BE2C (cell line): ENCODE measurements around the gene NUP62.

ENCODE experiments used
- DNase-seq: peaks from one replicate; pipeline ENCODE4 v3.0.0-alpha.2; 2020
- H3K27me3 ChIP-seq: fragments of 250-450 bp; sonication (Bioruptor Pico); 2 replicates; pipeline ENCODE4 v1.5.1; 2020; ENCODE audit warnings: mild to moderate bottlenecking
- H3K36me3 ChIP-seq: fragments of 250-450 bp; sonication (Bioruptor Pico); 2 replicates; pipeline ENCODE4 v1.5.1; 2020; ENCODE audit warnings: mild to moderate bottlenecking
- H3K4me1 ChIP-seq: fragments of 250-450 bp; sonication (Bioruptor Pico); 2 replicates; pipeline ENCODE4 v1.5.1; 2020
- H3K4me3 ChIP-seq: 2 replicates; pipeline ENCODE4 v1.5.1; 2011; ENCODE audit warnings: low read depth, low read length
- H3K9me3 ChIP-seq: fragments of 250-450 bp; sonication (Bioruptor Pico); 2 replicates; pipeline ENCODE4 v1.5.1; 2020
- TF ChIP-seq, protein P1 (sequence below): IDR thresholded peaks from 2 replicates; pipeline ENCODE4 v1.5.1; 2012; ENCODE audit warnings: mild to moderate bottlenecking, low read depth, low read length

NUP62 gene

GRCh38 chr19:49872245-49873128, 56.8 kb downstream of the NUP62 start:
- Histone ChIP-seq H3K36me3 (0 out of 2 replicates have a peak, but pooled peaks cover 2% of the 10 kb centered on the region), H3K4me1 (peaks cover 17% of the 10 kb centered on the region), H3K27me3 (no peaks in the 10 kb centered on the region), H3K4me3 (no peak overlapping the region), H3K9me3 (no peaks in the 10 kb centered on the region)
- TF ChIP-seq, protein P1, sequence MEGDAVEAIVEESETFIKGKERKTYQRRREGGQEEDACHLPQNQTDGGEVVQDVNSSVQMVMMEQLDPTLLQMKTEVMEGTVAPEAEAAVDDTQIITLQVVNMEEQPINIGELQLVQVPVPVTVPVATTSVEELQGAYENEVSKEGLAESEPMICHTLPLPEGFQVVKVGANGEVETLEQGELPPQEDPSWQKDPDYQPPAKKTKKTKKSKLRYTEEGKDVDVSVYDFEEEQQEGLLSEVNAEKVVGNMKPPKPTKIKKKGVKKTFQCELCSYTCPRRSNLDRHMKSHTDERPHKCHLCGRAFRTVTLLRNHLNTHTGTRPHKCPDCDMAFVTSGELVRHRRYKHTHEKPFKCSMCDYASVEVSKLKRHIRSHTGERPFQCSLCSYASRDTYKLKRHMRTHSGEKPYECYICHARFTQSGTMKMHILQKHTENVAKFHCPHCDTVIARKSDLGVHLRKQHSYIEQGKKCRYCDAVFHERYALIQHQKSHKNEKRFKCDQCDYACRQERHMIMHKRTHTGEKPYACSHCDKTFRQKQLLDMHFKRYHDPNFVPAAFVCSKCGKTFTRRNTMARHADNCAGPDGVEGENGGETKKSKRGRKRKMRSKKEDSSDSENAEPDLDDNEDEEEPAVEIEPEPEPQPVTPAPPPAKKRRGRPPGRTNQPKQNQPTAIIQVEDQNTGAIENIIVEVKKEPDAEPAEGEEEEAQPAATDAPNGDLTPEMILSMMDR = no peak
- no peak for DNase-seq

DNA sequence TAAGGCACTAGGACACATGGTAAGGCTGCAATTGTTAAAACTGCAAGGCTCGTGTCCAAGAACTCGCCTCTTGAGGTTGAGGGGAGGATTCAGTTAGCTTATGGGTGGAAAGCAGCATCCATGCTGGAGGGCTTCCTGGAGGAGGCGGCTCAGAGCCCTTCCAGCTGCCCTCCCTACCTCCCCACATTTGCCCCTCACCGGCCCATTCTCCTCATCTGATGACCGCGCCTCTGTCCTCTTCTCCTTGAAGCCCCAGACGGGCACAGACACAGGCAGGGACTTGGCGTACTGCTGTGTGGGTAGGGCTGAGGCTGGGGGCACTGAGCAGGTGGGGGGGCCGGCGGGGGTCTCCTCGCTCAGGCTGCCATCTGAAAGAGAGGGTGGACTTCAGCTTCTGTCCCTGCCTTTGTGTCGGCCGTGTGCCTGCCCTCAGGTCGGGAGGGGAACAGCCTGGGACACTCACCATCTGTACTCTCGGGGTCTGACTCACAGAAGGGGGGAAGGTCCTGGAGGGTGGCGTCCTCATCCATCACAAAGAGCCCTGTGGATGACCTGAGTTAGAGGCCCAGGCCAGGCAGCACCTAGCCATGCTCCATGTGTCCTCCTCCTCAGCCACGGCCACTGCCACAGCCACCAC, 57.8 kb downstream of the NUP62 start:
- Histone ChIP-seq H3K4me3 (no peak overlapping the region), H3K36me3 (peaks cover 2% of the 10 kb centered on the region; the same call in 1 of the 2 replicates), H3K27me3 (no peaks in the 10 kb centered on the region), H3K9me3 (no peaks in the 10 kb centered on the region), H3K4me1 (peaks cover 19% of the 10 kb centered on the region)
- no peak for DNase-seq
- TF ChIP-seq, protein P1 = no peak

DNA sequence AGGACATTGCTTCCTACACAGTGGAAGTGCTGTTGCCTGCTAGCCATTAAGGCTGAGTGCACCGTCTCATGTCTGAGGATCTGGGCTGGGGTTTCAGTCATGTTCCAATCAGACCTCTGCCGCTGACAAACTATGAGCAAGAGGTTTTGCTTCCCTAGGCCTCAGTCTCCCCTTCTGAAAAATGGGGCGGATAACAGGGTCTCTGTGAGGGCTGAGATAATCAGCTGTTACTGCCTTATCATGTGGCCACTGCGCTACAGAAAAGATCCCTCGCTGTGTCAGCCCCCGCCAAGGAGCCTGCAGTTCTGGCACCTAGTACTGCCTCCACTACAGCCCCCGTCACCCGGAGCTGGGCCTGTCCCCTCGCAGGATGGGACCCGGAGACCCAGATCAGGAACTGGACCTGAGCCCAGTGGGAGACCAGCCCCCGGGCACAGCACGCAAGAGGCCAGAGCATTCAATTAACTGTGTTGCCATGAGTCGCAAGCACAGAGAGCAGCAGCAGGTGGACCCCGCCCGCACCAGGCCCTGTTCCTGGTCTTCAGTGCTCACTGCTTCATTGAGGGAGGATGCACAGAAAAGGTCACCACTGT, 58.9 kb downstream of the NUP62 start:
- TF ChIP-seq, protein P1 = no peak
- Histone ChIP-seq H3K27me3 (no peaks in the 10 kb centered on the region), H3K4me3 (peak overlapping the region; percentile 57), H3K9me3 (no peaks in the 10 kb centered on the region), H3K4me1 (peaks cover 27% of the 10 kb centered on the region), H3K36me3 (peaks cover 8% of the 10 kb centered on the region)
- DNase-seq = peak; percentile 61

DNA sequence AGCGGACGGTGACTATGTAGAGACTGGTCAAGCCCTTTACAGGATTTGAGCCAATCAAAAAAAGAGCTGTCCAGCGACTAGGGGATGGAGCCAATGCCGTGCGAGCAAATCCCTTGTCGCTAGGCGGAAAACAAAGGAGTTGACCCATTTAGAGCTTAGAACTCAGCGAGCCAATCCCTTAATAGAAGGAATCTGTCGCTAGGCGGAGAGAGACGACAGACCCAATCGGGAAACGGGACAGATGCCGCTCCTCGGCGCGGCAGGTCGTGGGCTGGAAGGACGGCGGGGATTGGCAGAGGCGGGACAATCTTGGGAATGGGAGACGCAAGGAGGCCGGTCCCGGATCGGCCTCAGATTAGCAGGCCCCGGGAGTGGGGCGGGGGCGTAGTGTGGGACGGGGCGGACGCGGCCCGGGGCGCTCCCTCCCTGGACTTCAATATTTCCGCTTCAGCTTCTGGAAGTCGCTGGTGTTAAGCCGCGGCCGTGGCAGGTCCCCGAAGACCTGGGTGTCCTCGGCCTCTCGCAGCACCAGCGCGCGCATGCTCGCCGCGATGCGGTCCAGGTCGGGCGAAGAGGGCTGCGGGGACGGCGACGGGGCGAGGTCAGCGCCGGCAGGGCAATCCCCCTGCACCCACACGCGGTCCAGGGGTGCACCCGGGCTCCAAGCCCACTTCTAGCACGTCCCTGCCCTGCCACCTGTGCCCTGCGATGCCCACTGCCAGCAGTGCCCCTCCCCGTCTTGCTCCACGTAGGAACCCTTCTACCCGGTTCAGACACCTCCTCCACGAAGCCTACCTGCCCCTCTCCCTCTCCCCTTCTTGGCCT, 59.6 kb downstream of the NUP62 start:
- TF ChIP-seq, protein P1 = no peak

DNA sequence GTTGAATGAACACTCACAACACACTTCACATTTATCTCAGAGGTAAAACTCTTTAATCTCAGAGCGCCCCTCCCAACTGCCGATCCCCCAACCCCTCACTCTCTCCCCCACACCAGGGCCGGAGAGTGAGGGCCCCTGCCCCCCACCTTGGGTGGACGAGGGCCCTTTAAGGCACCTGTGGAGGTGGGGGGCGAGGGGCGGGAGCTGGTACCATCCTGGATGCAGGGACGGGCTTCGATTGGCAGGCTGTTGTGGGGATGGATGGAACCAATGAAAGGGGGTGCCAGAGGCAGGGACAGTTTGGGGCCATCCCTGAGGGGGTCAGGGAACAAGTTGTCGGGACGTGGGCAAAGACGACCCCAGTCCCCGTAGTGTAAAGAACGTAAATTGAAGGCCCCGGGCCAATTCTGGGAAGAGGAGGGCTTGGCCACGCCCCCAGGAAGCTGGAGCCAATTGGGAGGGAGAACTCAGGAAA, 60.3 kb downstream of the NUP62 start:
- no peaks in the 10 kb centered on the region for H3K9me3 ChIP-seq
- no peak for DNase-seq
- H3K27me3 ChIP-seq = no peaks in the 10 kb centered on the region
- H3K36me3 ChIP-seq = peaks cover 17% of the 10 kb centered on the region
- TF ChIP-seq, protein P1 = no peak
- peaks cover 31% of the 10 kb centered on the region for H3K4me1 ChIP-seq
- H3K4me3 ChIP-seq = peak overlapping the region; percentile 57

More for the DNA sequence above, 59.6 kb downstream of the NUP62 start:
- peak overlapping the region; percentile 57 for H3K4me3 ChIP-seq
- H3K9me3 ChIP-seq = no peaks in the 10 kb centered on the region
- peak; percentile 96 for DNase-seq
- no peaks in the 10 kb centered on the region for H3K27me3 ChIP-seq
- peaks cover 12% of the 10 kb centered on the region for H3K36me3 ChIP-seq
- H3K4me1 ChIP-seq = peaks cover 31% of the 10 kb centered on the region
